Mononuclear cell (primary cell): ENCODE data around the gene PLXNA3. TPM values are rescaled to one million over a fixed set of nuclear protein-coding genes. Genes with fewer than 3 reads are reported as not detected.

Experiments used
- H3K27me3 ChIP-seq: 2 replicates; pipeline ENCODE4 v1.6.0; 2011; ENCODE audit warnings: low read length, control low read depth; ENCODE audit not compliant: insufficient read depth
- H3K4me1 ChIP-seq: 2 replicates; pipeline ENCODE4 v1.5.1; 2011; ENCODE audit warnings: mild to moderate bottlenecking, low read length, control low read depth; ENCODE audit not compliant: insufficient read depth
- H3K4me3 ChIP-seq: 2 replicates; pipeline ENCODE4 v1.5.1; 2011; ENCODE audit warnings: mild to moderate bottlenecking, low read length, moderate library complexity
- H3K9me3 ChIP-seq: 2 replicates; pipeline ENCODE4 v1.5.1; 2011; ENCODE audit warnings: low read depth, mild to moderate bottlenecking, control low read depth, low read length
- total RNA-seq: library from RNA; depleted of rRNA; stranded (reverse); fragments of >200 nt; gene quantifications from one replicate; pipeline ENCODE4 v1.2.3, GENCODE V29; 2012

PLXNA3 gene
- total RNA-seq, 1 donor: 5.5 TPM

DNA sequence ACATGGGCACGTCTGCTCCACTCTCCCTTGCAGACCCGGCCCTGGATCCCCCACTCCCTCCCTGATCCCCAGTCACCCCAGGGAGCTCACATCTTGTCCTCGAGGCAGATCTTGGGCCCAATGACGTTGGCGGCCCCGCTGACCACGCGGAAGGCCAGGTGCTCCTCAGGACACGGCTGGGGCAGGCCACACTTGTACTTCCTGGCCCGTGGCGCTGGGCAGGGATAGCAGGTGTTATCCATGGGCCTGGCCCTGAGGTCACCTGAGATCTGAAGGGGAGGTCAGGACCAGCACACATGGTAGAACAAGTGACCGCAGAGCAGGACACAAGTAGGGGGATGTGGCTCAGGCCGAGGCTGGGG is 50.3 kb downstream of the PLXNA3 start:
- Histone ChIP-seq H3K27me3 (no peaks in the 10 kb centered on the region), H3K4me1 (no peaks in the 10 kb centered on the region), H3K4me3 (no peak overlapping the region), H3K9me3 (no peaks in the 10 kb centered on the region)

DNA sequence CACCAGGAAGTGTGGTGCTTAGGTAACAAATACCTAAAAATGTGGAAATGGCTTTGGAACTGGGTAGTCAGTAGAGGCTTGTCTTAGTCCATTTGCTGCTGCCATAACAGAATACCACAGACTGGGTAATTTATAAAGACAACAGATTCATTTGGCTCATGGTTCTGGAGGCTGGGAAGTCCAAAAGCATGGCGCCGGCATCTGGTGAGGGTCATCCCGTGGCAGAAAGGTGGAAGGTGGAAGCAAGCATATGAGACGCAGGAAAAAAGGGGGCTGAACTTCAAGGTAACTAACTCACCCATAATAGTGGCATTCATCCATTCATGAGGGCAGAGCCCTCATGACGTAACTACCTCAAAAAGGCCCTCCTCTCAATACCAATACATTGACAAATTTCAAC is 51.4 kb downstream of the PLXNA3 start:
- Histone ChIP-seq H3K4me1 (no peaks in the 10 kb centered on the region), H3K4me3 (no peak overlapping the region), H3K9me3 (no peaks in the 10 kb centered on the region), H3K27me3 (no peaks in the 10 kb centered on the region)

DNA sequence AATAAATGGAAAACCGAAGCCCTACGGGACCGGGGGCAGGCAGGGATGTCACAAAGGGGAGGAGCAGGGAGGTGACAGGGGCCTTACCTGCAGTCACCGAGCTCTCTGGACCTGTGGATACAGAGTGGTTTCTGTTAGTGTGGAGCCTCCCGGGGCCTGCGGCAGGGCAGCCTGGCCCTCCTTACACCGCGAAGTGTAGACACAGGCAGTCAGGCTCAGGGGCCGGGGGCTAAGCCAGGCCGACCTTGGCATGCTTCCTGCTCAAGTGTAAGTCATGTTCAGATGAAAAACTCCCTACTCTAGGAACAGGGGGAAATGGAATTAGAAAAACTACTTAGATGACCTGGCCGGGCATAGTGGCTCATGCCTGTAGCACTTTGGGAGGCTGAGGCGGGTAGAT is 53.7 kb downstream of the PLXNA3 start:
- H3K9me3 ChIP-seq: no peaks in the 10 kb centered on the region
- H3K27me3 ChIP-seq: no peaks in the 10 kb centered on the region
- no peak overlapping the region for H3K4me3 ChIP-seq
- peaks cover 12% of the 10 kb centered on the region for H3K4me1 ChIP-seq

DNA sequence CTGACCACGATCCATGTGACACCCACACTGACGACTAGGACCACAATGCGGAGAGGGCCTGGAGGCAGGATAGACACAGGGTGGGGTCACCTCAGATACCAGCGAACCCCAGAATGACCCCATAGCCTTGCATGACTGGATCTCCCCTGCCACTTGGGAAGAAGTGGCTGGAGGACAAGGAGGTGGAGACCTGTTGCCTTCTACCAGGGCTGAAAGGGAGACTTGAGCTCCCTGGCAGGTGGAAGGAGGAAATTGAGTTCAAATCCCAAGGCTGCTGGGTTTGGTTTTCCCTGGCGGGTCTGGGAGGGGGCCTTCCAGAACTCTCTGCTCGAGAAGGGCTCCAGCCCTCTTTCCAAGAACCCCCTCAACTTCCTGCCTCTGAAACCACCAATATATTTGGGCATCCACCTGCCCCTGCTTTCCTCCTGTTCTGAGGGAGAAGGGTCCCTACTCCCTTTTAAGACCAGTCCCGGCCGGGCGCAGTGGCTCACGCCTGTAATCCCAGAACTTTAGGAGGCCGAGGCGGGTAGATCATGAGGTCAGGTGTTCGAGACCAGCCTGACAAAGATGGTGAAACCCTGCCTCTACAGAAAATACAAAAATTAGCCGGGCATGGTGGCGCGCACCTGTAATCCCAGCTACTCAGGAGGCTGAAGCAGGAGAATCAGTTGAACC is 54.9 kb downstream of the PLXNA3 start:
- Histone ChIP-seq H3K9me3 (no peaks in the 10 kb centered on the region), H3K4me1 (peaks cover 15% of the 10 kb centered on the region), H3K4me3 (no peak overlapping the region), H3K27me3 (no peaks in the 10 kb centered on the region)

DNA sequence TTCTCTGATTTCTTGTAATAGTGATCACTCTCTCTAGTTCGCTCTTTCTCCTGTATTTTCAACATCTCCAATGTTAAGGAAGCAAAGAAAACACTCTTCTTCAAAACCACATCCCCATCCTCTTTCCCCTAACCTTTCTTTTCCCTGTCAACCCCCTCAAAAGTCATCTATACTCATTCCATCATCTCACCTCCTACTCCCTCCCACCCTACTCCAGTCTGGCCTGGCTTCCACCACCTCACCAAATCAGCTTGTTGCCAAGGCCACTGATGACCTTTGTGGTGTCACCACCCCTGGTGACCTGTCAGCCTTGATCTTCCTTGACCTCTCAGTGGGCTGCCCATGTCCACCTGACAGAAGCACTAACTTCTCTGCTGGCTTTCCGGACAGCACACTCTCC is 55.6 kb downstream of the PLXNA3 start:
- Histone ChIP-seq H3K9me3 (no peaks in the 10 kb centered on the region), H3K4me3 (no peak overlapping the region), H3K4me1 (peaks cover 15% of the 10 kb centered on the region), H3K27me3 (no peaks in the 10 kb centered on the region)

DNA sequence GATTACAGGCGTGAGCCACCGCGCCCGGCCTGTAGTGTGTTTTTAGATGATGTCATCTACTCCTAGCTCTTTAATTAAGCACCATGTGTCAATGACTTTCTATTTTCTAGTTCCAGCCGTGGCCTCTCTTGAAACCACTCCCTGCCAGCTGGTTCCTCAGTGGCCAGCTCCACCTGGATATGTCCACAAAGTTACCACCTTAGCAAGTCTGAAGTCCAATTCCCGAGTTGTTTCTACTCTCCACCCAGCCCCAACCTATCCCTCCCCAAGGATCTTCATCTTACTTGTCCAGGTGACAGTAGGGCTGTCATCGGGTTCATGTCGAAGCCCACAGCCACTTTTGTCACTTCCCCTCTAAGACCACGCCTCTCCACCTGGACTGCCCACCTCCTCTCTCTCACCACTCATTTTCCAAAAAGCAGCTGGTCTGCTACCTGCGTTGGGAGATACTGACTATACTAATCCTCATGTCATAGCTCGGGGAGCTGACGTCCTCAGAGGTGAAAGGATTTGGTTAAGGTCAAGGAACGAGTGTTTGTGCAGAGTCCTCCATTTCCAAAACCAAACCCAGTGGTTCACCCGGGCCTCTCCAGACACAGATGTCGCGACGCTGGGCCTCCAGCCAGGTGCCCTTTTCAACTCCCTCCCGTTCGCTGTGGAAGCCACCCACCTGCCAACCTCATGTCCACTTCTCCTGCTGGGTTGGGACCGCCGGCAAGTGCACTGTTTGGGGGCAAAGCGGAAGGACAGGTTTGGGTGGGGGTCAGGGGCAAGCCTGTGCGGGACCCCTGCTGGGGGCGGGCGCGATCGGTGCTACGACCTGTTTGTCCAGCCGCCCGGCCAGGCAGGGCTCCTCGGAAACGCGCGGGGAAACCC is 57.2 kb downstream of the PLXNA3 start:
- peaks cover 15% of the 10 kb centered on the region for H3K4me1 ChIP-seq
- H3K9me3 ChIP-seq: no peaks in the 10 kb centered on the region
- H3K4me3 ChIP-seq: peak overlapping the region; percentile 58
- no peaks in the 10 kb centered on the region for H3K27me3 ChIP-seq

DNA sequence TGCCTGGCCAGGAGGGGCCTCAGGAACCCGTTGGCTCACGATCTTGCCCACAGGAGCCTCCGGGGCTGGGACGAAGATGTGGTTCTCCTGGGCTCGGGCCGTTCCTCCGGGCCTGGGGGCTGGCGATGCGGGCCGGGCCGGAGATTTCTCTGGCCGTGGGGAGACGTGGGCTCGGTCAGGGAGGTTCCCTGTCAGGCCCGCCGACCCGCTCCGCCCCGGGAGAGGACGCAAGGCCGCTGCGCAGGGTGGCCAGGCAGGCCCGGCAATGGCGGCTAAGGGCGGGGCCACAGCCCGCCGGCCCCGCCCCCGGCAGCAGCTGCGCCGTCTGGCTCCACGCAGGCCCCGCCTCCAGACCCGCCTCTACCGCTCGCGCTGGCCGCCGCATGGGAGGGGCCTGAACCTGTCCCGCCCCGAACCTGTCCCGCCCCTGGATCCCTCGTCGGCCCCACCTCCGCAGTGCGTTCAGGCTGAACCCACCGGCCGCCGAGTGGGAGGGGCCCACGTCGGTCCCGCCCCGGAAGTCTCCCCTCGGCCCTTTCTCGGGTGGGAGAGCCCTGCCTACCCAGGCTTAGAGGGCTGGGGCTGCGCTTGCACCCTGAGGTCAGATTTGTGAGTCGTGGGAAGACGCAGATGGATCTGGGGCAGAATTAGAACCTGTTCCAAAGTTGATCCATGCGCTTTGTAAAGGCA is 58.0 kb downstream of the PLXNA3 start, which contains the start of gene FAM3A:
Gene FAM3A (minus strand): TSS at position 267 of the 690 bp plus-strand sequence. CDS start 460 bp downstream, outside the sequence.
- Histone ChIP-seq H3K4me1 (peaks cover 15% of the 10 kb centered on the region), H3K9me3 (no peaks in the 10 kb centered on the region), H3K27me3 (no peaks in the 10 kb centered on the region), H3K4me3 (peak within 1 kb of the TSS; percentile 58)

DNA sequence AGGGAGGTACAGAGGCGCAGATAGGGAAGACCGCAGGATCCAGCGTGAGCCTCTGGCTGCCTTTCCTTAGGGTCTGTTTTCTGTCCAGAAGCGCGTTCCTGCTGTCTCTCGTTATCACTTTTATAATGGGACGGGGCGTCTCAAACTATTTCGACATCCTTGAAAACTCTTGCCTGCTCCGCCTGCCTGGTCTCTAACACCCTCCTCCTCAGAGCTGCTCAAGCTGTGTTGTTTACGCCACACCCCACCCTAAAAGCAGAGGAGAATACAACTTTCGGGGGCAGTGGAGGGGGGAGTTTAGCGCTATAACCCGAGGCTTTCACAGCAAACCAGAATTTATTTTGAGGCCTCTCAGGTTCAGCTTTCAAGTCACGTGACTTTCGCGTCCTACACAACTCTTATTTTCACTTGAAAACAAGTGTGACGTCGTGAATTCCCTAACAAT is 58.6 kb downstream of the PLXNA3 start:
- no peaks in the 10 kb centered on the region for H3K9me3 ChIP-seq
- no peaks in the 10 kb centered on the region for H3K27me3 ChIP-seq
- peak overlapping the region; percentile 43 for H3K4me3 ChIP-seq
- peaks cover 15% of the 10 kb centered on the region for H3K4me1 ChIP-seq

DNA sequence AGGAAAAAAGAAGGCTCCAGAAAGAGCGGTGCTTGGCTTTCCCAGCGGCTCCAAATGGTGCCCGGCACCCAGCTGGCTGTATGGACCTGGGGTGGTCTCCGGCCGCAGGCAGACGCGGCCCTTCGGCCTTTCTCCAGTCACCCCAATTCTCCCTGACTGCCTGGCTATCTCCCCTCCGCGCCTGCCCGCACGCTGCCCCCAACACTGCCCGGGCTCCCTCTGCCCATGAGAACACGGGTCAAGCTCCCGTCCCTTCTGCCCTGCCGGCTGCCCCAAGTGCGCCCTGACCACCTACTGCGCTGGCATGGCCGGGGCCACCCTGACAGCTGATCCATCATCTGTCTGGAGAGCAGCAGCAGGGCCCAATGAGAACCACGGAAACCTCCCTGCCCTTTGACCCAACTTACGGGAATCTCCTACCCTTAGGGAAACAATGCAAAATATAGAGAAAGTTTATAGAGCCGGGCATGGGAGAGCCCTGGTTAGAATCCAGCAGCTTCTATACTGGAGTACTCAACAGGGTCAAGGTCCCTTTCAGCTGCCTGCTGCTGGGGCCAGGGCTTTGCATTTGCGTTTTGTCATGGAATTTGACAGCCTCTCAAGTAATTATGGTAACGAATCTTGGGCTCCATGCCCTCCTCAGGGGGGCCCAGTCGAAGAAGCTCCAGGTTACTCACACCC is 59.2 kb downstream of the PLXNA3 start:
- H3K9me3 ChIP-seq: no peaks in the 10 kb centered on the region
- H3K4me3 ChIP-seq: no peak overlapping the region
- H3K4me1 ChIP-seq: peaks cover 15% of the 10 kb centered on the region
- H3K27me3 ChIP-seq: no peaks in the 10 kb centered on the region

DNA sequence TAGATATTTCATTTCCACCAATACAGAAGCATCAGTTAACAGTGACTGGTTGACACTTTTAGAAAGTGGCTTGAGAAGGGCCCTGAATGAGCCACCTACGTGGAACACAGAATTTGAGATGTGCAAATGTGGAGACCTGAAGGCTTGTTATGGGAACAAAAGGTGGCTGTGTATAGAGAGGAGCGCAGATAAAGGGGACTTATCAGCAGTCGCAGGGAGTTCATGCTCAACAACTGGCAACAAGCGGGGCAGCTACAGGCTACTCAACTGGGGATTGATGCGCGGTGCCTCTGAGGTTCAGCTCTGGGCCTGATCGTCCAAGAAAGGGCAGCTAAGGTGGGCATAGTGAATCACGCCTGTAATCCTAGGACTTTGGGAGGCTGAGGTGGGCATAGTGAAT is 61.3 kb downstream of the PLXNA3 start:
- Histone ChIP-seq H3K4me1 (peaks cover 15% of the 10 kb centered on the region), H3K9me3 (no peaks in the 10 kb centered on the region), H3K27me3 (no peaks in the 10 kb centered on the region), H3K4me3 (no peak overlapping the region)

DNA sequence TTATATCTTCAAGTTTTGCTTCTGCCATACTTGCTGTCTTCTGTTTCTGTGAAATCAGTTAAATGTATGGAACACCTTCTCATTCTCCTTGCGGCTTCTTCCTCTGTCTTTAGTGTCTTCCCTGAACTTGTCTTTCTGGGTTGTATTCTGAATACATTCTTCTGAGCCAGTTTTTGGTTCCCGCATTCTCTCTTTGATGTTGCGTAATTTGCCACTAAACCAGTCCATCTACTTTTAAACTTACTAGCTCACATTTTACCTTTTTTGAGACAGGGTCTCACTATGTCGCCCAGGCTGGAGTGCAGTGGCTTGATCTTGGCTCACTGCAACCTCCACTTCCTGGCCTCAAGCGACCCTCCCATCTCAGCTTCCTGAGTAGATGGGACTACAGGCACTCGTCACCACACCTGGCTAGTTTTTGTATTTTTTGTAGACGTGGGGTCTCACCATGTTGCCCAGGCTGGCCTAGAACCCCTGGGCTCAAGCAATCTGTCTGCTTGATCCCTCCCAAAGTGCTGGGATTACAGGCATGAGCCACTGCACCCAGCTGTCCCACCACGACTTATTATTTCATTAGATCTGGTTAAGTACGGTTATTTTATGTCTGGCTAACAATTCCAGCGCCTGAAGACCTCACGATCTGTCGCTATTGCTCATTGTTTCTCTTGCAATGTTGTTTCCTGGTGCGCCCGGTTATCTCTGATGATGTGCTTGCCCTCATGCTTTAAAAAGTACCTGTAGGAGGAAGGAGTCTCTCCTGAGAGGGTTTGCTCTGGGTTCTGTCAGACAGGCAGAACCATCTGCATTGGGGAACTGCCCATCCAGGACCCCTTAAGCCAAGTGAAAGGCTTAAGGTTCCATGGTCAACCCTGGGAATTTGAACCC is 67.8 kb downstream of the PLXNA3 start:
- Histone ChIP-seq H3K27me3 (no peaks in the 10 kb centered on the region), H3K9me3 (no peaks in the 10 kb centered on the region), H3K4me3 (no peak overlapping the region), H3K4me1 (peaks cover 22% of the 10 kb centered on the region)

DNA sequence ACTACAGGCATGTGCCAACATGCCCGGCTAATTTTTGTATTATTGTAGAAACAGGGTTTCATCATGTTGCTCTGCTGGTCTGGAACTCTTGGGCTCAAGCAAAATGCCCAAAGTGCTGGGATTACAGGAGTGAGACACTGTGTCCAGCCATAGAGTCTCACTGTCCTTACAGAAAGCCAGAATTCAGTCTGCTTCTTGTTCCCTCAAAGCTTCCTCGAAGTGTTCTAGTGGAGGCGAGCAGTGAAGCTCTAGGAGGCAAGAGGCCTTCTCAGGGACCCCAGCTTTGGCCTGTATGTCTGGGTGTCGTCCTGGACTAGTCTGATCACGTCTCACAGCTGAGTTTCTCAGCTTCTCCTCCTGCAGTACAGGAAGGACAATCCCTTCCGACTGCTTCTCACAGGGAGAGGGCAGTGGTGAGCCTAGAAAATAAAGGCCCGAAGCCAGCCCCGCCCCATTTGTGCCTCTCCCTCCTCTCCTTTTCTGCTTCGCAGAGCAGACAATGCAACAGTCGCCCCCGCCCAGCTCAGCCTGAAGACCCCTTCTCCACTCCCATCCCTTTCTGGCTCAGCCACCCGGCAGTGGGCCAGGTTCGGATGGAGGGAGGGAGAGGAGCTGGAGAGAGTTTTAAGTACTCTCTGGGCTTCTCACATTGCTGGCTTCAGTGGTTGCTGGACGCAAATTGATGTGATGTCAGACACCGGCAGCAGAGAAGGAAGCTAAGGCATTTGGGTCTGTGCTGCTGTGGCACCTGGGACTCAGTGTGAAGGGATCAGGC is 69.0 kb downstream of the PLXNA3 start:
- no peaks in the 10 kb centered on the region for H3K27me3 ChIP-seq
- H3K4me1 ChIP-seq: peaks cover 22% of the 10 kb centered on the region
- H3K4me3 ChIP-seq: no peak overlapping the region
- no peaks in the 10 kb centered on the region for H3K9me3 ChIP-seq
